Measurements from ENCODE around the gene CHIT1.
A peak's percentile ranks its signal among the peaks of the same experiment; 100 is the strongest.
"Not testable (repeated sequence)": the region's sequence is repeated elsewhere in the genome, so short reads cannot be mapped to it uniquely, and the experiment has no call there.

The CHIT1 gene

DNA sequence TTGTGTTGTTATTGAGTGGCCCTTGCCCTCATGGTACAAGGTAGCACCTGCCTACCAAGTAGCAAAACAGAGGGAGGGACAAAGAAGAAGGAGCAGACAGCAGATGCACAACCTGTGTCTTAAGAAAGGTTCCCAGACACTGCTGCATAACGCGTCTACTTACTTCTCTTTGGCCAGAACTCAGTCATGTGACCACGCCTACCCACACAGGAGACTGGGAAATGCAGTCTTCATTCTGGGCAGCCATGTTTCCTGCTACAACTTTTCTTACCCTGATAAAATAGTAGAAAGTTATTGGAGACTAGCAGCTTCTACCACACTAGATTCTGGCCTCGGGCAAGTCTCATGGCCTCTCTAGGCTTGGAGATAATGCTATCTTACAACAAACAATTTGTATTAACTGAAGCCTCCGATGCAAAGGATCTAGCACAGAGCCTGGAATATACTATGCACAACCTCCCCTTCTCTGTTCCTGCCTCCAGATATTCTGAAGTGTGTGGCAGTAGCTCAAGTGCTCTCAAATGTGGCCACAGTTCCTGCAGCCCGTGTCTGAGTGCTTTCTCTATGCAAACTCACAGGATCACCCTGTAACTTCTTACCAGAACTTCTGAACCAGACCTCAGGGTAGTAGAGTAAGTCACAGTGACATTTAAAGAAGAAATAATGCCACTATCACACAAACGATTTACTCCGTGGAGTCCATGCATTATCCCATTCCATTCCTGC is 41.7 kb upstream of the CHIT1 start:
- no peak for TF ChIP-seq ZNF274 (IDR thresholded peaks at IDR 0.05; ENCODE audit: low read depth, low read length)
- H3K4me3 ChIP-seq (ENCODE audit: low read length), result no peak overlapping the region

- TF ChIP-seq ZNF274 (IDR thresholded peaks at IDR 0.05; ENCODE audit: low read depth, low read length), result no peak
- no peak overlapping the region for H3K4me3 ChIP-seq (ENCODE audit: low read length)
These were observed 41.0 kb upstream of the CHIT1 start for GRCh38 chr1:203270448-203270847.

- TF ChIP-seq ZNF274 (IDR thresholded peaks at IDR 0.05; ENCODE audit: low read depth, low read length), result no peak
- H3K4me3 ChIP-seq (ENCODE audit: low read length), result no peak overlapping the region
These were observed 40.2 kb upstream of the CHIT1 start for GRCh38 chr1:203269654-203270020.

DNA sequence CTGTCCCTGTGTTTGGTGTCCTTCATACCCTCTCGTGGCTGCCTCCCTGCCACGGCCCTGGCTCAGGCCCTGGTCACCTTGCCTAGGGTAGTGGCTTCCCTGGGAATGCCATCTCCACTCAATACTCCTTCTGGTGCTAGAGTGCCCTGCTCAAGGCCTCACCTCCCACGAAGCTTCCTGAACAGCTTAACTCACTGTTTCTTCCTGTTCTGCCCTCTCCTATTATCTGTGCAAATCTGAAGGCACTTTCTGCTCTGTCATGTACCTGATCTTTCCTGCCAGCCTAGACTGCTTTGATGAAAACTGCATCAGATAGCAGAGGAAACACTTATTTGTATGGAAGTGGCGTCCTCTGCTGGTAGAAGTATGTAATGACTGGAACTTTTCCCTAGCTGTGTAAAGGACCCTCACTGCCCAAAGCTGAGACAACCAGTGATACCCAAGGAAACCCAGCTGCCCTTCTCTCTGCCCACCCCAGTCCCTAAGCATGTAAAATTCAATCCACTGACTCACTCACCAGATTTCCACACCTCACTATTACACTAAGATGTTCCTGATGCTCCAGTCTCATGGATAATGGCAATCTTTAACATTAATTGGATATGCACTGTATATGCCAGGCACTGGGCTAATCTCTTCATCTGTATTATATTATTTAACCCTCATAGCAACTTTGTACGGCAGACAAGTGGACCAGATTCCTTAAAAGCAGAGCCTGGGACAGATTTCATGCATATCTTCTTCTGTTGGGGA is 39.6 kb upstream of the CHIT1 start:
- H3K4me3 ChIP-seq (ENCODE audit: low read length), result no peak overlapping the region
- TF ChIP-seq ZNF274 (IDR thresholded peaks at IDR 0.05; ENCODE audit: low read depth, low read length), result no peak

DNA sequence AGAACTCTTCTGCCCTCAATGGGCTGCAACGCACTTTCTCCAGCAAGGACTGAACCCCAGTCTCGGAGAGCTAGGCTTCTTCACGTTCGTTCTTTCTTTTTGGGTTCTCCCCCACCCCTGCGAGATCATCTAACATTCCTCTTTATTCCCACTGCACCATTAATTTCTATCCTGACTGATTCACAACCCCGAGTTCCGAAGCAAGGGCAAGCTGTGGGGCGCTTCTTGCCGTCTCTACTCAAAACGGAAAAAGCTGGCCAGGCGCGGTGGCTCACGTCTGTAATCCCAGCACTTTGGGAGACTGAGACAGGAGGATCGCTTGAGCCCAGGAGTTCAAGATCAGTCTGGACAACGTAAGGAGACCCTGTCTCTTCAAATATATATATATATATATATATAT is 38.4 kb upstream of the CHIT1 start:
- H3K4me3 ChIP-seq (ENCODE audit: low read length), result peak overlapping the region; percentile 67; the same call in 1 of the 2 replicates
- no peak for TF ChIP-seq ZNF274 (IDR thresholded peaks at IDR 0.05; ENCODE audit: low read depth, low read length)

DNA sequence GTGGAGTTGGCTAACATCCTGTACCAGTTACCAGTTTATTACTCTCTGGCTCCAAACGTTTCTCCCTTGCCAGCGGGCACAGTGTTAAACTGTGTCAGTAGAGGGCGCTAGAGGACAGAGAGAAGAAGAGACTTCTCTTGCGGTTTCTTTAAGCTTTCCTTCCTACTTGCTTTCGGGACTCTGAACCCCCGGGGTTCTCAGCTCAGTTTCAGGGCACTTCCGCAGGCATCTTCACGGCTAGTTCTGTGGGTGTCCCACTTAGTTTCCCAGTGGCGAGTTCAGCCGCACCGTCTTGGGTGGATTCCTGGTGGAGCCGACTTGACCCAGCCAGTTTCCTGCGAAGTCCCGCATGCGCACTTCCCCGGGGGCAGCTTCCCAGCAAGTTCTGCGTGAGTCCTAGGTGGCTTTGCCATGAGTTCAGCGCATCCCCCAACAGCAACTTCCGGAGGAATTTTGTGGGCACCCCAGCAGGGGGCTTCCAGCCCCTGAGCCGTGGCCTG is 37.9 kb upstream of the CHIT1 start:
- peak overlapping the region; percentile 67; the same call in 1 of the 2 replicates for H3K4me3 ChIP-seq (ENCODE audit: low read length)
- TF ChIP-seq ZNF274 (IDR thresholded peaks at IDR 0.05; ENCODE audit: low read depth, low read length), result no peak

- not testable (repeated sequence) for H3K4me3 ChIP-seq (ENCODE audit: low read length)
These were observed 36.7 kb upstream of the CHIT1 start for GRCh38 chr1:203266140-203266539.

GRCh38 chr1:203265541-203265940 is 36.1 kb upstream of the CHIT1 start:
- H3K4me3 ChIP-seq (ENCODE audit: low read length), result no peak overlapping the region
- TF ChIP-seq ZNF274 (IDR thresholded peaks at IDR 0.05; ENCODE audit: low read depth, low read length), result no peak

GRCh38 chr1:203264052-203264501 is 34.6 kb upstream of the CHIT1 start:
- no peak overlapping the region for H3K4me3 ChIP-seq (ENCODE audit: low read length)
- TF ChIP-seq ZNF274 (IDR thresholded peaks at IDR 0.05; ENCODE audit: low read depth, low read length), result no peak

DNA sequence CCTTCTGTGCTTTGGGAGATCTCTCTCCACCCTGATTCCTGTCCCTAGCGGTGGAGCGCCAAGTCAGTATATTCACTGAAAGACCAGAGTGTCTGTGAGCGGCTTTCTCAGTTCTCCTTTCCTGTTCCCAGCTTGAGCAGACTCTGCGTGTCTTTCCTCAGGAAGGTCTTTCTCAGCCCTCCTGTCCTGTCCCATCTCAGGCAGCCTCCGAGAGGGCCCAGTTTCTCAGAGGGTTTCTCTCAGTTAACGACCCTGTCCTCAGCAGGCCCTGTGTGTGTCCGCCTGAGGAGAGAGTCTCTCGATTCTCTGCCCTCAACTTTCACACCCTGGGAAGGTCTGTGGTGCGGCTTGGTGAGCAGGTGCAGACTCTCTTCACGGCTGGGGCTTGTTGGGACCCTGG is 34.0 kb upstream of the CHIT1 start:
- H3K4me3 ChIP-seq (ENCODE audit: low read length), result no peak overlapping the region
- no peak for TF ChIP-seq ZNF274 (IDR thresholded peaks at IDR 0.05; ENCODE audit: low read depth, low read length)

DNA sequence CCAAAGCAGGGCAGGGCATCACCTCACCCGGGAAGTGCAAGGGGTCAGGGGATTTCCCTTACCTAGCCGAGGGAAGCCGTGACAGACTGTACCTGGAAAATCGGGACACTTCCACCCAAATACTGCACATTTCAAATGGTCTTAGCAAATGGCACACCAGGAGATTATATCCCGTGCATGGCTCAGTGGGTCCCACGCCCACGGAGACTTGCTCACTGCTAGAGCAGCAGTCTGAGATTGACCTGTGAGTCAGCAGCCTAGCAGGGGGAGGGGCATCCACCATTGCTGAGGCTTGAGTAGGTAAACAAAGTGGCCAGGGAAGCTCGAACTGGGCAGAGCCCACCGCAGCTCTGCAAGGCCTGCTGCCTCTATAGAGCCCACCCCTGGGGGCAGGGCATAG is 27.2 kb upstream of the CHIT1 start:
- H3K4me3 ChIP-seq (ENCODE audit: low read length), result not testable (repeated sequence)

- H3K4me3 ChIP-seq (ENCODE audit: low read length), result not testable (repeated sequence)
These were observed 25.3 kb upstream of the CHIT1 start for GRCh38 chr1:203254782-203255181.

GRCh38 chr1:203252678-203253077 is 23.2 kb upstream of the CHIT1 start:
- no peak for TF ChIP-seq ZNF274 (IDR thresholded peaks at IDR 0.05; ENCODE audit: low read depth, low read length)
- H3K4me3 ChIP-seq (ENCODE audit: low read length), result no peak overlapping the region

DNA sequence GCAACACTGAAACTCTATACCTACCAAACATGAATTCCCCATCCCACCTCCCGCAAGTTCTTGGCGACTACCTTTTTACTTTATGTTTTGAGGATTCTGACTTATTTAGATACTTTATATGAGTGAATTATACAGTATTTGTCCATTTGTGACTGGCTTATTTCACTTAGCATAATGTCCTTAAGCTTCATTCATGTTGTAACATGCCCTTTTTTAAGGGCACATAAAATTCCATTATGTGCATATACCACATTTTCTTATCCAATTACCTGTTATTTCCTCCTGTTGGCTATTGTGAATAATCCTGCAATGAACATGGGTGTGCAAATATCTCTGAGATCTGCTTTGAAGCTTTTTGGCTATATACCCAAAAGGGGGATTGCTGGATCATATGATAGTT is 22.0 kb upstream of the CHIT1 start:
- no peak overlapping the region for H3K4me3 ChIP-seq (ENCODE audit: low read length)
- TF ChIP-seq ZNF274 (IDR thresholded peaks at IDR 0.05; ENCODE audit: low read depth, low read length), result no peak

- H3K4me3 ChIP-seq (ENCODE audit: low read length), result no peak overlapping the region
- TF ChIP-seq ZNF274 (IDR thresholded peaks at IDR 0.05; ENCODE audit: low read depth, low read length), result no peak
These were observed 21.4 kb upstream of the CHIT1 start for GRCh38 chr1:203250911-203251310.

Measured in GM08714 (cell line).